Osteoblast (primary cell): ENCODE measurements around the gene HS3ST3A1. TPM values are rescaled to one million over a fixed set of nuclear protein-coding genes. Genes with fewer than 3 reads are reported as not detected.

Experiments
- DNase-seq: peaks from one replicate; pipeline ENCODE4 v3.0.0; 2011; ENCODE audit warnings: low spot score, mixed read lengths; ENCODE audit not compliant: insufficient read length; ENCODE audit errors: missing footprints
- H2AFZ ChIP-seq: 2 replicates; pipeline ENCODE4 v1.6.0; 2011; ENCODE audit warnings: mild to moderate bottlenecking, low read length
- H3K27ac ChIP-seq: 2 replicates; pipeline ENCODE4 v1.5.1; 2011; ENCODE audit warnings: mild to moderate bottlenecking, low read depth, low read length, moderate library complexity
- H3K27me3 ChIP-seq: 2 replicates; pipeline ENCODE4 v1.6.0; 2012; ENCODE audit warnings: mild to moderate bottlenecking, control low read depth, inconsistent platforms, low read length, moderate library complexity; ENCODE audit not compliant: insufficient read depth
- H3K36me3 ChIP-seq: 2 replicates; pipeline ENCODE4 v1.5.1; 2011; ENCODE audit warnings: mild to moderate bottlenecking, low read length, control low read depth, moderate library complexity; ENCODE audit not compliant: insufficient read depth
- H3K4me1 ChIP-seq: 2 replicates; pipeline ENCODE4 v1.5.1; 2011; ENCODE audit warnings: mild to moderate bottlenecking, low read length, control low read depth, moderate library complexity; ENCODE audit not compliant: insufficient read depth
- H3K4me2 ChIP-seq: 2 replicates; pipeline ENCODE4 v1.6.0; 2011; ENCODE audit warnings: mild to moderate bottlenecking, low read length; ENCODE audit not compliant: insufficient read depth
- H3K4me3 ChIP-seq: fragments of 200-600 bp; sonication (generic); 3 replicates; pipeline ENCODE4 v1.5.1; 2012; ENCODE audit warnings: mild to moderate bottlenecking, low read length, inconsistent platforms; ENCODE audit not compliant: insufficient read depth
- H3K79me2 ChIP-seq: 2 replicates; pipeline ENCODE4 v1.6.0; 2012; ENCODE audit warnings: mild to moderate bottlenecking, low read length, control low read depth, inconsistent platforms; ENCODE audit not compliant: insufficient read depth
- H3K9me3 ChIP-seq: 2 replicates; pipeline ENCODE4 v1.5.1; 2011; ENCODE audit warnings: low read depth, low read length, control low read depth
- H4K20me1 ChIP-seq: 2 replicates; pipeline ENCODE4 v1.6.0; 2012; ENCODE audit warnings: mild to moderate bottlenecking, low read length, control low read depth; ENCODE audit not compliant: insufficient read depth
- CTCF ChIP-seq: IDR thresholded peaks from 2 replicates; pipeline ENCODE4 v1.5.1; 2011; ENCODE audit warnings: mild to moderate bottlenecking, low read depth, low read length, moderate library complexity; ENCODE audit errors: extremely low read depth
- total RNA-seq: library from RNA; depleted of rRNA; stranded (reverse); fragments of >200 nt; gene quantifications from 2 replicates; pipeline ENCODE4 v1.2.3, GENCODE V29; 2012

HS3ST3A1 gene
- total RNA-seq, 1 donor = 8.3 TPM

GRCh38 chr17:13561606-13562270 is 40.0 kb downstream of the HS3ST3A1 start:
- TF ChIP-seq CTCF = no peak
- peak overlapping the region; percentile 71 for H3K27ac ChIP-seq

GRCh38 chr17:13560935-13561334 is 40.8 kb downstream of the HS3ST3A1 start:
- H3K4me3 ChIP-seq = no peak overlapping the region
- H3K79me2 ChIP-seq = peaks cover 39% of the 10 kb centered on the region
- H3K36me3 ChIP-seq = no peaks in the 10 kb centered on the region
- peaks cover 43% of the 10 kb centered on the region for H3K4me1 ChIP-seq
- H2AFZ ChIP-seq = no peak overlapping the region
- H3K27me3 ChIP-seq = no peaks in the 10 kb centered on the region
- no peak overlapping the region for H3K4me2 ChIP-seq
- TF ChIP-seq CTCF = no peak
- DNase-seq = no peak
- no peaks in the 10 kb centered on the region for H4K20me1 ChIP-seq
- H3K27ac ChIP-seq = peak overlapping the region; percentile 71
- no peaks in the 10 kb centered on the region for H3K9me3 ChIP-seq

More at GRCh38 chr17:13561606-13562270, 40.0 kb downstream of the HS3ST3A1 start:
- H3K9me3 ChIP-seq = no peaks in the 10 kb centered on the region
- H2AFZ ChIP-seq = peak overlapping the region; percentile 87
- H3K36me3 ChIP-seq = no peaks in the 10 kb centered on the region
- no peaks in the 10 kb centered on the region for H3K27me3 ChIP-seq
- H3K4me2 ChIP-seq = peak overlapping the region; percentile 77
- no peak for DNase-seq
- H3K79me2 ChIP-seq = peaks cover 45% of the 10 kb centered on the region
- no peaks in the 10 kb centered on the region for H4K20me1 ChIP-seq
- peaks cover 42% of the 10 kb centered on the region for H3K4me1 ChIP-seq
- H3K4me3 ChIP-seq = peak overlapping the region; percentile 53

- no peaks in the 10 kb centered on the region for H3K27me3 ChIP-seq
- H2AFZ ChIP-seq = no peak overlapping the region
- no peak overlapping the region for H3K4me2 ChIP-seq
- H4K20me1 ChIP-seq = no peaks in the 10 kb centered on the region
- DNase-seq = no peak
- peaks cover 49% of the 10 kb centered on the region for H3K79me2 ChIP-seq
- no peaks in the 10 kb centered on the region for H3K9me3 ChIP-seq
- peak overlapping the region; percentile 3 for H3K27ac ChIP-seq
- no peak overlapping the region for H3K4me3 ChIP-seq
- H3K4me1 ChIP-seq = peaks cover 43% of the 10 kb centered on the region
- TF ChIP-seq CTCF = no peak
- no peaks in the 10 kb centered on the region for H3K36me3 ChIP-seq
Observed at GRCh38 chr17:13558588-13558987, 43.1 kb downstream of the HS3ST3A1 start.

DNA sequence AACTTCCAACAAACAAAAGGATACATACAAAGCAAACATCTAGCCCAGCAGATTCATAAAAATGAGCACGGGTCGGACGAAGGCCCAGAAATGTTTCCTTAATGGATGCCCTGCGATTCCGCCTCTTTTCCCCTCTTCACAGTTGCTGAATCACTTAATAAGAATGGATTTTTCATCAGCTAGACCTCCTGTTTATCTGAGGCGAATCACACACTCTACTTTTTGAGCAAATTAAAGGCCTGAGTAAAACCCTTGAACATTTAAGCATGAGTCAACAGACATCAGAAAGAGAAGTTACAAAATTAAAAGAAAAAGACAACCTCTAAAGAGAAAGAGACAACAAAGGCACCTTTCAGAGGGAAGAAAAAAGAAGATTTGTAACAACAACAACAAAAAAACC is 44.7 kb downstream of the HS3ST3A1 start:
- peaks cover 29% of the 10 kb centered on the region for H3K4me1 ChIP-seq
- DNase-seq = no peak
- peaks cover 61% of the 10 kb centered on the region for H3K79me2 ChIP-seq
- TF ChIP-seq CTCF = no peak
- H3K36me3 ChIP-seq = peaks cover 10% of the 10 kb centered on the region
- H3K27ac ChIP-seq = peak overlapping the region; percentile 83
- H4K20me1 ChIP-seq = no peaks in the 10 kb centered on the region
- H3K9me3 ChIP-seq = no peaks in the 10 kb centered on the region
- peak overlapping the region; percentile 76 for H2AFZ ChIP-seq
- H3K4me3 ChIP-seq = no peak overlapping the region
- peak overlapping the region; percentile 60 for H3K4me2 ChIP-seq
- no peaks in the 10 kb centered on the region for H3K27me3 ChIP-seq
